Hindlimb muscle (tissue), 1 donor: Measurements from ENCODE around the gene GPR139. TPM values are rescaled to one million over a fixed set of nuclear protein-coding genes. Genes with fewer than 3 reads are reported as not detected.

Experiments used
- DNase-seq: peaks from one replicate; pipeline ENCODE4 v3.0.0-alpha.2; 2013
- polyA plus RNA-seq: library from polyadenylated mRNA; unstranded; fragments of 120-200 nt; gene quantifications from one replicate; pipeline ENCODE4 v1.2.1, GENCODE V29; 2013; ENCODE audit not compliant: insufficient read length

Gene GPR139
- polyA plus RNA-seq, 1 donor = not detected

DNA sequence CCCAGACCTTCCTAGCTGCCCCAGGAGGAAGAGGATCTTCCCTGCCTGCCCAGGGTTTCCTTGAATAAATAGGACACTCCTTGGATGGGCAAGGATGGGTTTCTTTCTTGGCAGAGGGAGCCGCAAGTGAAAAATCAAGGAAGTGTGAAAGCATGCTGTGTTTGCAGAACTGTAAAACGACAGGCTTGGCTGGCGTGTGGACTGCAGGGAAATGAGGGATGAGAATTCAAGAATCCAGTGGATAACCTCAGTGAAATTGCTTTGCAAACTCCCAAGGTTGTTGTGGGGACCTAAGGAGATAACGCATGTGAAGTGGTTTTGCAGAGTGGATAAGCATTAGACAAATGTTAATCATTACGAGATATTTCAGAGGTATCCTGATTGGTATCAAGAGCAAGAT is 20.4 kb downstream of the GPR139 start:
- no peak for DNase-seq

DNA sequence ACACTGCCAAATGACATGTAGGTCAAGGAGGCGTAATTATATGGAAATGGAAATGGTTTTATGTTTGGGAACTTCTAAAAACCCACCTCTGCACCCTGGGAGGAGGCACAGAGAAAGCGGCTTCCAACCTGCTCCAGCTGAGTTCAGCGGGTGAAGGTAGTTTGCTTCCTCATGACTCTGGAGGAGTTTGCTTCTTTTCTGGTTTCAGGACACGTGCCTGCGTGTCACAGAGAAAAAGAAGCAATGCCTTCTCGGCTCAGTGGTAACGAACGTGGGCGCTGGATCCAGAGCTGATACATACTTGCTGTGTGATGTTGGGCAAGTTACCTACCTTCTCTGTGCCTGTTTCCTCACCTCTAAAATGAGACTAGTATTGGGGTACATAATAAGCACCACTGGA is 22.1 kb downstream of the GPR139 start:
- DNase-seq = no peak

DNA sequence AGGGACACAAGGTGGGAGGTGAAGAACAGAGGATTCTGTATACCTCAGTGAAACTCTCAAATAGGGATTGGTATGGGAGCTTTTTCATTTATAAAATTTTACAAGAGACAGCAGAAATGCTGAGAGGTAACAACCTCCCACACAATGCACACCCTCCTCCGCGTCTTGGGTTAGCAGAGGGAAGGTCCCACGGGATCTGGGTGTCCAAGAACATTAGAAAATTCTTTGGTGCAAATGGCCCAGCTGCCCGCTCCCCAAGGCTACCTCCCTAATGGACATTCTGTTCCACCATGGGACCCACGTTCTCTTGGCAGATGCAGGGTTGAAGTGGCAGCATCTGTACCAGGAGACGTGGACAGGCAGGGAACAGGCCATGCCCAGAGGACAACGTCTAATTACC is 22.5 kb downstream of the GPR139 start:
- no peak for DNase-seq

DNA sequence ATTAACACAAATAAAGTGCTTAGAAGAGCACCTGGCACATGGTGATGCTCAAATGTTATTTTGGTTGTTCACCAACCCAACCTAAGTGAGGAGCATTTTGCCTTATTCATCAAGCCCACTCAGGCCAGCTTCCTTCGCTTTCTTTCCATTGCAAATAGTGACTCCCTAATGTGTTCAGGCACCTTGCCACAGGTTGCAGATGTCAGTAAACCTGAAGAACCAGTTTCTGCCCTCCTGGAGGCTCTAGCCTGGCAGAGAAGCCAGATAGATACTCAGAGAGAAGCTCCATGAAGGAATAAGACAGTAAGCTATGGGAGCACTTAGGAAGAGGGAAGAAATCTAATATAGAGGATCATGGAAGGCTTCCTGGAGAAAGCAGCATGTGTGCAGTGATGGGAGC is 23.9 kb downstream of the GPR139 start:
- DNase-seq = no peak

DNA sequence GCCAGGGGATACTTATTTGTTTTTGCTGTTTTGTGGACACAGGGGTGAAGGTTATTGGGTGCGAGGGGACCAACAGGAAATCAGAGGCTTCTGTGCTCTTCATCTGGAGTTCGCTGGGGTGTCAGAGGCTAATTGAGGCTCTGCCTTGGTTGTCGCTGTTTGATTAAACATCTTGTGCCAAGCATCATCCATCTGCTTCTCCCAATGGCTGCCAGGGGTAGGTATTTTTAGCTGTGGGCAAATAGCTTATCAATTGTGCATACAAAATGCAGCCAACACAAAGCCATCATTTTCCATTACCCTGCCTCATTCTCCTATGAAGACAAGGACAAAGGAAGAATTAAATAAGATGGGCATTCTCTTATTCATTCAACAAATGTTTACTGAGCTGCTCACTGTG is 27.8 kb downstream of the GPR139 start:
- DNase-seq = no peak

DNA sequence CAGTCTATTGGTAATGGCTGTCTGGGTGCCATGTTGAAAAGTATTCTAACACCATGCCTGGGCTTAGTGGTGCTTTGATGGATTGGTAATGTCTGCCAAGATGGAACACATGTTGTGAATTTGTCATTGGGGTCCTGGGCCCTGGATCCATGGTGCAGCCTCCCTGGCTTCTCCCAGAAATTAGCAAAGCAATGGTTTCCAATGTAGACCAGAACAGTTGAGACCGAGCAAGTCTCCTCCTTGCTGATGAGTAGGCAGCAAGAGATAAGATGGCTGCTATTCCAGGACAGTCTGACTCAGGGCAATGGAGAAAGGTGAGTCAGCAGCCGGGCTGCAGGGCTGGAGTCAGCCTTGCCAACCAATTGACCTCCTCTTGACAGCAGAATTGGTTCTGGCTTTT is 30.8 kb downstream of the GPR139 start:
- no peak for DNase-seq

DNA sequence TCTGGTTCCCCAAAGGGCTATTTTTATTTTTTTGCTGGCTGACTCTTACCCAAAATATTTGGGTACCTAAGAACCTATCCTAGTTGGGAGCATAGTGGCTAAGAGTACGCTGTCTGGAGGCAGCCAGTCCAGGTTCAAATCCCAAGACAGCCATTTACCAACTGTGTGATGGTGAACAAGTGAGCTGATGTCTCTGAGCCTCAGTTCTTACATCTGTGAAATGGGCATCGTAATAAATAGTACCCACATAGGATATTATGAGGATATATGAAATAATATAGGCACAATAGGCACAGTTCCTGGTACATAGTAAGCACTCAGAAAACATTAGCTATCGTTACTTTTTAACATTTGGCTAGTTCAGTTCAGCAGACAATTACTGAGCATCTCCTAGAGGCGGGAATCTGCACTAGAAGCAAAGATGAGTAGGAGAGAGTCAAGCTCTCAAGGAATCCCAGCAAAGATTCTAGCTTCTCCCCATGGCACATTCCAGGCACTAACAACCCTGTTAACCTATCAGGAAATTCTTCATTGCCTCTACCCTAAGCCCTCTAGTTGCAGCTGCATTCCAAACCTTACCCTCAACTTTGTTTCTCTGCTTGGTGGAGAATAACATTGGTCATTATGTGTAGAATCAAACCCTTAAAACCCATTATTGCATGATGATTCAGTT is 31.6 kb downstream of the GPR139 start:
- no peak for DNase-seq

DNA sequence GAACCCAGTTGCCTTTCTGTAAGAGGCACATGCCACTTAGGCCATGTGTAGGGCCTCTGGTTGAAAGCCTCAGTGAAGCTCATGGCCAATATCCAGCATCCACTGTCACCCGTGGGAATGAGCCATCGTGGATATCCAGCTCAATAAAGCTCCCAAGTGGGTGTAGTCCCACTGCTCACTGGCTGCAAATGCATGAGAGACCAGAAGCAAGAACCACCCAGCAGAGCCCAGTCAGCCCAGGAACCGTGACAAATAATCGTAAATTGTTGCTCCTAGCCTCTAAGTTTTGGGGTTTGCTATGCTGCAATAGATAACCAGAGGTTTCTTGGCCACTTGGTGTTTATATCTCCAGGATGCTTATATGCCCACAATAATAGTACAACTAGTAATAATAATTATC is 33.7 kb downstream of the GPR139 start:
- no peak for DNase-seq

DNA sequence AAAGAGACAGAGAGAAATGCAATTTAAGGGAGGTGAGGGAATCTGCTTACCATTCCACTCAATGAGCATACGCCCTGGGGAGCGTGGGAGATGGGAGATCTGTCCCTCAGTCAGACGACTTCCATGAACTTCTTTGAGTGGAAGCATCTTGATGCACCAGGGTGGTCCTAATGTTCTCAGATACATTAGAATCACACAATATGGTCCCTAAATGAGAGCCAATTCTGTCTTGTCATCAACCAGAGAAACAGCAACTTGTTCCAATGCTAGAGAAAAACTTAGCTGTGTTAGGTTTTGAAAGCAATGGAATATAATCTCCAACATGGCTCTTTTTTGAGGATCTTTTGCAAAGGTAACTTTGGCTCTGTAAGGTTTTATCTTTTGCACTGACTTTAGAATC is 44.1 kb downstream of the GPR139 start:
- no peak for DNase-seq

DNA sequence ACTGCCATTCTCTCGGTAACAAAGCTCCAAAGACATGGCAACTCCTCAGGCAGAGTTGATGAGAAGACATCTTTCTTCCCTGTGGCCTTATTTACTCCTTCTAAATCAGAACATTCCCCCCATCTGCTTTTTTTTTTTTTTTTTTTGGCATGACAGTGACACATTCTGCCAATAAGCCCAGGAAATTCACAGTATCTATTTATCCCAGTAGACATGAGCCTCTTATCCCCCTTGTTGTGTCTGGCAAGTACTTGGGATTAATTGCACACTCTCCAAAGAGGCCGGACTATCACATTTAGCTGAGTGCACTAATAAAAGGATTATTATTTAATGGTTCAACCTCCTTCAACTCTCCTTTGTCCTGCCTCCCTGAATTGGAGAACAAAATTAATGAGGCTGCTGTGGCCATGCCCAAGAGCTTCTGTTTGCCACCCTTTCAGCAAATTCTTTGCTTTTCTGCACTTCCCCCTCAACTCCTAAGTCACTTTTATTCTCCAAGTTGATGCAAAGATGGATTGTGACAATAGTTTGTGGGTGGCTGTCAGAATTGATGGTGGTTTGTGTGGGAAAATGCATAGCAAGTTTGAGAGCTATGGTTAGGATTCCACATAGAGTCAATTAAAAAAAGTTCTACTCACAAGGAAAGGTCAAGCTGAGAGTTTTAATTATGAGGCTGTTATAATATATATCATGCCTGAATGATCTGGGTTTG is 47.2 kb downstream of the GPR139 start:
- DNase-seq = no peak

DNA sequence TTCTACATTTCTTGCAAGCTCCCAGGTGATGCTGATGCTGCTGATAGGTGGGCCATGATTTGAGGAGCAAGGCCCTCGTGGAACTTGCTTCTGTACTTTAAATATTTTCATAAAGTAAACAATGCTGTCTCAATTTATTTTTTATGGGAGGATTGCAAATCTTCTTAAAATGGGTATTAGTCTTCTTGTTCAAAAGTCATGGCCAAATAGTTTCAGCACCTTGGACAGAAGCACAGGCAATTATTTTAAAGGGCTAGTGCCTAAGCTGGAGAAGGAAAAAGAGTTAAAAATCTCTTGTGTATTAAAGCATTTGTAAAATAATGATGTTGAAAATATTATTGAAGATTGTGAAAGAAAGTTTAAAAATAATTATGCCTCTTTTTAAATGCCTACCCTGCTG is 50.5 kb downstream of the GPR139 start:
- peak; percentile 10 for DNase-seq

DNA sequence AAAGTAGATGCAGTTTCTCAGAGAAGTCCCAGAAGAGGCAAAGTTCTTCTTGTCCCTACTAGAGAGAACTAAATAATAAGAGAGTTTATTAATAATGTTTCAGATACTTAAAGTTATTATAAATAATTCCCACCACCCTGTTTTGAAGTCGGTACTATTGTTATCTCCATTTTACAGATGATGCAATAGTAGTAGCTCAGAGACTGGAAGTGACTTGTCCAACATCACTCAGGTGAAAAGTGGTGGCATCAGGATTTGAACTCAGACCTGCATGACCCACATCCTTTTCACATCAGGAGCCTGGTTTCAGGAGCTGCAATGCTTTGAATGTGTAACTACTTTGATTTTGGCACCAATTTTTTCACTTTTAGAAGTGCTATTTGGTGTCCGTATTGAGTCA is 52.7 kb downstream of the GPR139 start:
- no peak for DNase-seq

DNA sequence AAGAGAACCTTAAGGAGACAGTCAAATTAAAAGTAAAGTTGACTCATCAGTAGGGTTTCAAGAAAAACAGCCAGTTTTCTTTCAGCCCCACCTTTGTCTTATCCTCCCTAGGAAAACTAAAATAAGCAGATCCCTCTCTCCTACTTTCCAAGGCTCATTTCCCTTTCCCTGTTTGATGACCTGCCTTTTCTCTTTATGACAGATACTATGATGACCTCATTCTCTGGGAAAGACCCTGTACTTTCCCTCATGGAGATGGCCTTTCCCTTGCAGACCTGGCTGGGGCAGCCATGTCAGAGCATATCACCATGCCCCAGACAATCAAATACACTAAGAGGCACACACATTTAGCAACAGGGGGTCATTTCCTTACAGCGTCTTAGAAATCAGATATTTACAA is 53.6 kb downstream of the GPR139 start:
- DNase-seq = no peak

DNA sequence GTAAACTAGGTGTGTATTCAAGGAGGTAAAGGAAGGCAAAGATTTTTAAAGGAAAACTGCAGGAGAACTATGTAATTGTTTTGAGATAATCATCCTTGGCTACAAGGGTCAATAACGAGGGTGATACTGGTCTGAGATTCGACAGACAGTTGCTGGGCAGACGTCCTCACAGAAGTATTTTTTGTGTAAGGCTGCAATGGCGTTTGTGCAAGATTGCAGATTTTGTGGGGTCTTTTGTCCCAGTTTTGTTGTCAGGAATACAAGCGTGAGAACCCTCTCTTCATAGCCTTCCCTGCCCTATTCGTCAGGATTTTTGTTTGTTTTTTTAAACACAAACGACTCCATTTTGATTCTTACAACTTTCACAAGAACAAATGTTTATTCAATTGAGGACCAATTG is 57.5 kb downstream of the GPR139 start:
- no peak for DNase-seq

DNA sequence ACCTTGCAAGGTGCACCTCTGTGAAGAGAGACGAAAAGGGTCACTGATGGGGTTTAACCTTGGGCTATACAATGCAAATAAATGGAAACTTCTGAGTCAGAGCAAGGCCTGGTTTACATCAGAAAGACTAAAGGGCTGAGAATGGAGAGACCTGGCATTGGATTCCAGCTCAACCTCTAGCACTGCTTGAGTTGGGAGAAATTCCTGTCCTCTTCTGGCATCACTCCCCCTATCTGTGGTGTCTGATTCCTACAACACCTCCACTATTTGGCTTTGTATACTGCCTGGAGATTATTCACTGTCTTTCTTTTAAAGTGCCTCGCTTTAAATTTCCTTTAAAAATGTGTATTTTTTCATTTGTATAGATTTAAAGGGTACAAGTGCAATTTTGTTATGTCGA is 68.8 kb downstream of the GPR139 start:
- DNase-seq = no peak

DNA sequence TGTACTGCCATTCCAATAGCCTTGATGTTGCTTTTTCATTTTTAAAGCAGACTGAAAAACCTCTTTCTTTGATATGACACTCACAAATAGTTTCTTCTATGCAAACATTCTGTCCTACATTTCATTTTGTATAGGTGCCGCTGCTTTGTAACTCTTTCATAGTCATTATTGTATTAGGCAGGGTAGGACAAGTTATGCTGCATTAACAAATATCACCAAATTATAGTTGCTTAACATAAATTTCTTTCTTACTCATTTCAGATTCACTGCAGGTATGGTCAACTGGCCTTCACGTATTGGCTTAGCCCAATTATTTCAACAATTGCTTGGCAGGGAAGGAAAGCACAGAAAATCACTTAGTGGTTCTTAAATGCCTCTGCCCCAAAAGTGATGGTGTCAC is 70.8 kb downstream of the GPR139 start:
- no peak for DNase-seq

DNA sequence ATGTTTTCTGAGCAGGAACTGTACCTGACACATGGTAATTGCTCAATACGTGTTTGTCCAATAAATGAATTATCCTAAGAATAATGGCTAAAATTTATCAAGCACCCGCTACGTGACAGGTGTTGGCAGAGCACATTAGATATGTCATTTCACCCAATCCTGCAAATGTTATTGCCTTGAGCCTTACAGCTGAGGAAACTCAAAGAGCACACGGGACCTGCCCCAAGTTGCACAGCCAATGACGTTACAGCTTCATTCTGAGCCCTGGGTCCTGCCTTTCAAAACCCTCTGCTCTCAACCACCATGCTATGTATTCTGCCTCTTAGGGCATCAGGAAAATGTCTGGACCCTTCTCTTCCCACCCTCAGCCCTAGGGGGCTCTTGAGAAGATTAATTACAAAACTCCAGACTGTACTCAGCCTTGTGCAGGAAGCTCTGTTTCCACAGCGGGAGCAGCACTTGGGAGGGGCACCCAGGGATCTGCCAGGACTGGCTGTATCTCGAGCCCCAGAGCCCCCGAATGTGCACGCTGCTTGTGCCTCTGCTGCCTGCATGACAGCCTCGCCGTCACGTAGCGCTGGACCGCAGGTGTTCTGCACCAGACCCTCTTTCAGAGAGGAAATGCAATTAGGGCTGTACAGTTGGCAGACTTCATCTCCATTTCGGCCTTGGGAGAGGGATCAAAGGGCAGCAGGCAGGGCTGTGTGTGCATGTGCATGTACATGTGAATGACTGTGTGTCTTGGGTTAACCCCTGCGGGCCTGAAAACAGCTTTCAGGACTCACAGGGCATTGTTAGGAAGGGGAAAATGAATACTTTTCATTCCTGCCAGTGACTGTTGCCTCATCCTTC is 71.6 kb downstream of the GPR139 start:
- no peak for DNase-seq

DNA sequence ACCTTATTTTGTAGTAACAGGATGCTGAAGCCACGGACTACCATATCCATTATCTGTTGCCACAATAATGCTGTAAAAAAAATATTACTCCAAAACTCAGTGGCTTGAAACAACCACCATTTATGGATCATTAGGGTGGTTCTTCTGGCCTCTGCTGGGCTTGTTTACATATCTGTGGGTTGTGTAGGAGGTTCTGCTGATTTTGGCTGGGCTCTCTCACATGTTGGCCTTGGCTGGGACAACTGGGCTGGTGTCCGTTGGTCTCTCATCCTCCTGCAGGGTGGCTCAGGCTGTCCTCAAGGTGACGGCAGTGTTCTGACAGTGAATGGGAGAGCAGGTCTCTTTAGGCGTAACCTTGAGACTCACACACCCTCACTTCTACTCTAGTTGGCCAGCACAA is 76.0 kb downstream of the GPR139 start:
- no peak for DNase-seq

DNA sequence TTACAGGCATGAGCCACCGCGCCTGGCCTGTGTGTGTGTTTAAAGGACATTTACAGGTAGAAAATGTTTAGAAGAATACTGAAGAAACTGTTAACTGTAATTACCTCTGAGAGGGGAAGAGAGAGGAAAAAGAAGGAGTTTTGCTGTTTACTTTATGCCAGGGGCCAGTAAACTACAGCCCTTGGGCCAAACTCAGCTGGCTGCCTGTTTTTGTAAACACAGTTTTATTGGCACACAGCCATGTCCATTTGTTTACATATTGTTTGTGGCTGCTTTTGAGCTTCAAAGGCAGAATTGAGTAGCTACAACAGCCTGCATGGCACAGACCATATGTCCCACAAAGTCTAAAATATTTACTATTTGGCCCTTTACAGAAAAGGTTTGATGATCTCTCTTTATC is 76.4 kb downstream of the GPR139 start:
- no peak for DNase-seq

DNA sequence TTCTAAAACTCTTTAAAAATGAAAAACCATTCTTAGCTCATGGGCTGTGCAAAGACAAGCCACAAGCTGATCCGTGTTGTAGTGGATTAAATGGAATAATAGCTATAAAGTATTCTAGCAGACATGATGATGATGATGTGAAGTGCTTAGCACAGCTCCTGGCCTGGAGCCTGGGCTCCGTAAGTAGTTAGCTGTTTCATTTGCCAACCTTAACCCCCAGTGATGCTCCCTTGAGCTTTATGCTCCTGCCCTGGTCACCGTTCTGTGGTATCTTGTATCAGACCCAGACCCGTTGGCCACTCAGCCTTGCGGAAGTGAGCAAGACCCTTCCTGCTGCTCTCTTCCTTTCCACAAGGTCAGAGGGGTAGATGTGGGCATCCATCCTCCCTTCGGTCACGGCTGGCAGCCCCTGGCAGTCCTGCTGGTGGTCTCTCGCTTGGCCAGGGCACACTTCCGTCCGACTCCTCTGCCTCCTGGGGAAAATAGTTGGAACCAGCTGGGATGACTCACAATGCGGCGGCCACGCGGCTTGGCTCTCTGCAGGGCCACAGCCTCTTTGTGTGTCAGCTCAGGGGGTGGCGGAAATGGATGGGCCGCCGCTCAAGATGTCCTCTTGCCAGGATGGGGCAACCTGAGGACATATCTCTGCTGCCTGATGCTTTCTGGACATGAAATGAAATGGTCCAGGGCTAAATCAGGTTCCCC is 79.1 kb downstream of the GPR139 start:
- peak; percentile 8 for DNase-seq

DNA sequence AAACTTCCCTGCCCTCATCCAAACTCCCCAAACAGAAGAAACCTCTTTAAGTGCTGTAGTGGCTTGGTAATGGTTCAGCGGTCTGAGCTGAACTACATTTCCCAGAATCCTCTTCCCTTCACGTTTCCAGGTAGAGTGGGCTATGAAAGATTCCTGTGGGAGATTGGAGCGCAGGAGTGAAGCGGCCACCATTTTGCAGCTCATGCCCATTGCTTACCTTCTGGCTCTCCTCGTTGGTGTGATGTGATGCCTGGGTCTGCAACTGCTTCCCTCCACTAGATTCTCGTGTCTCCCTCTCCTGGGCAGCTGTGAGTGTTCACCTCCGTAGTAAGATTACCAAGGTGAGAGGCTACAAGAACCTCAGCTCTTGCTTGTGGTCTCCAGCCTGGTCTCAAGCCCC is 82.1 kb downstream of the GPR139 start:
- no peak for DNase-seq

DNA sequence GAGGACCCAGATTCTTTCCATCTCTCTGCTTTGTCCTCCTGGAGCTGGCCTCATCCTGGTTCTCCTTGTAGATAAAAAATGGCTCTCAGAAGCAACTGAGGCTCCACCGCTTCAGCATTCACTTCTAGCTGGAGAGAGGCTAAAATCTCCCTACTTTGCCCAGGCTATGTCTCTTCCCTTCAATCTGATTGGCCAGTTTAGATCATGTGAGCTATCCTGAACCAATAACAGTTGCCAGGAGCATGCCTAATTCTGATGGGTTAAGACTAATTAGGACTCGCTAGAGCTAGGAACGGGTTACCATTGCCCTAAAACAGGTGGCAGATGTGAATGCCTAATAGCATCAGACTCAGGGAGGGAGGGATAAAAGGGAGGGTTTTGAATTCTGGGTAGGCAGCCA is 89.6 kb downstream of the GPR139 start:
- DNase-seq = no peak
